Activated naive CD4-positive, alpha-beta T cell treated with anti-CD3 and anti-CD28 coated beads, Interleukin-2, amount 50 U/mL, for 72 hours (primary cell): ENCODE results near the gene FKBP5. TPM values are rescaled to one million over a fixed set of nuclear protein-coding genes. Genes with fewer than 3 reads are reported as not detected.
A peak's percentile ranks its signal among the peaks of the same experiment; 100 is the strongest.
"Not testable (repeated sequence)": the region's sequence is repeated elsewhere in the genome, so short reads cannot be mapped to it uniquely, and the experiment has no call there.

Experiments
- ATAC-seq, 2 donors: fragments of 150-1000 bp; cut with Tn5 transposase; 2 replicates each; pipeline ENCODE4 v1.10.0; 2021; ENCODE audit warnings: mild to moderate bottlenecking in 2 of 2, moderate library complexity in 2 of 2
- DNase-seq, 2 donors: peaks; one replicate each; pipeline ENCODE4 v3.0.0; 2021 to 2022; ENCODE audit warnings: low spot score in 2 of 2
- H3K27ac Mint-ChIP-seq, 2 donors: one replicate each; pipeline ENCODE4 v1.8.0; 2022; ENCODE audit warnings: mild to moderate bottlenecking in 2 of 2, mixed read lengths in 2 of 2
- H3K36me3 Mint-ChIP-seq, 2 donors: one replicate each; pipeline ENCODE4 v1.8.0; 2022; ENCODE audit warnings: mixed read lengths in 2 of 2
- H3K9me3 Mint-ChIP-seq, 2 donors: one replicate each; pipeline ENCODE4 v1.8.0; 2022; ENCODE audit warnings: mixed read lengths in 2 of 2
- total RNA-seq, 2 donors: library from RNA; stranded (reverse); gene quantifications; one replicate each; pipeline ENCODE4 v1.2.3, GENCODE V29; 2022

Gene FKBP5
- total RNA-seq, 2 donors from 2014 or later = 70.1 to 229 TPM

- H3K27ac Mint-ChIP-seq = no peak overlapping the region
- no peaks in the 10 kb centered on the region for H3K9me3 Mint-ChIP-seq
- DNase-seq (no peak), ATAC-seq (no peak)
- H3K36me3 Mint-ChIP-seq = peaks cover 10 to 40% of the 10 kb centered on the region in 2 donors
These were observed 68.0 kb downstream of the FKBP5 start for GRCh38 chr6:35620706-35621105.

DNA sequence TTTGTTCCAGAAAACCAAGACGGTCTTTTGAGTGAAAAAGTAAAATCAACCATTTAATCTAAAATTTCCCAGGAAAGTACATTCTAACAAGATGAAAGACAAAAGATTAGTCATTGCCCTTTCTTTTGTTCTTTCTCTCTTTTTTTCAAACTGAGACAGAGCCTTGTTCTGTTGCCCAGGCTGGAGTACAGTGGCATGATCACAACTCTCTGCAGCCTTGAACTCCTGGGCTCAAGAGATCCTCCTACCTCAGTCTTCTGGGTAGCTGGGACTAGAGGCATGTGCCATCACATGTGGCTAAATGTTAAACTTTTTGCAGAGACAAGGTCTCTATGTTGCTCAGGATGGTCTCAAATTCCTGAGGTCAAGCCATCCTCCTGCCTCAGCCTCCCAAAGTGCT lies 75.0 kb downstream of the FKBP5 start:
- peaks cover 40 to 72% of the 10 kb centered on the region in 2 donors for H3K36me3 Mint-ChIP-seq
- H3K9me3 Mint-ChIP-seq = peaks cover 0 to 19% of the 10 kb centered on the region in 2 donors
- DNase-seq = no peak
- peak; percentile 21 to 61 for ATAC-seq
- peak overlapping the region; percentile 81 for H3K27ac Mint-ChIP-seq

DNA sequence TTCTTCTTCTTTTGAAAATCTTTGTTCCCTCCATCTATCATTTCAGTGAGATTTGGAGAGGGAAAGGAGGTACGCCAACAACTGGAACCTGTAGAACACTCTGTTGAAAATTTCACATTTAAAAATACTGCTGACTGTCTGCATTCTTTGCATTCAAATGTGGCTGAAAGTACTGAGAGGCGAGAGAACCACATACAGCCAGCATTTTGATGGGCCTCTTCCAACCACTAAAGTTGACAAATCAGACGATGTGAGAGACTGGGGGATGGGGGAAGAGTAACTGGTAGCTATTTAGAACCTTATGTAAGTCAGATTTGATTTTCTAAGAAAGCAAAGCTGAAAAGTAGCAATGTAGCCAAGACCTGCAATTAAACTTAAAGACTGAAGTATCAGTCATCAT lies 77.5 kb downstream of the FKBP5 start:
- peak; percentile 52 to 67 for ATAC-seq
- H3K36me3 Mint-ChIP-seq = peaks cover 47 to 80% of the 10 kb centered on the region in 2 donors
- DNase-seq = peak in 1 of 2 donors; percentile 27
- H3K9me3 Mint-ChIP-seq = peaks cover 0 to 19% of the 10 kb centered on the region in 2 donors
- peak overlapping the region; percentile 13 to 89 for H3K27ac Mint-ChIP-seq

DNA sequence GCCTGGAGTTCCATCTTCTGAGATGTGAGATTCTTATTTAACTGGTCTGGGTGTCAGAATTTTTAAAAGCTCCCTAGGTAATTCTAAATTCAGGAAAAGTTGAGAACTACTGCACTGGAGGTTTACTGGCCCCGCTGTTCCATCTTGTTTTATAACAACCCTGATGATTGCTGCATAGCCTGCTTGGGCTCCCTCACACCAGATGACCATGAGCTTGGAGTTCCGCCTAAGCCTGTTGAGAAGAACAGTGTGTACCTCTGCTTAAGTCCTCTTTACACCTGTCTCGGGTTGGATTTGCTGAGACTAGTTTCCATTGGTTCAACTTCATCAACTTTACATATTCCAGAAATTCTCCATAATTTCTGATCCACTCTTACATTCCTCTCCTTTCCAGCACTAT lies 77.9 kb downstream of the FKBP5 start:
- ATAC-seq (no peak), DNase-seq (no peak)
- H3K9me3 Mint-ChIP-seq = peaks cover 0 to 19% of the 10 kb centered on the region in 2 donors
- H3K36me3 Mint-ChIP-seq = peaks cover 50 to 83% of the 10 kb centered on the region in 2 donors
- H3K27ac Mint-ChIP-seq = peak overlapping the region; percentile 13 to 89

- peaks cover 46 to 81% of the 10 kb centered on the region in 2 donors for H3K36me3 Mint-ChIP-seq
- H3K9me3 Mint-ChIP-seq = peaks cover 0 to 19% of the 10 kb centered on the region in 2 donors
- no peak for DNase-seq
- H3K27ac Mint-ChIP-seq = peak overlapping the region in 1 of 2 donors; percentile 0
- ATAC-seq = no peak
These were observed 79.1 kb downstream of the FKBP5 start for GRCh38 chr6:35609588-35609987.

DNA sequence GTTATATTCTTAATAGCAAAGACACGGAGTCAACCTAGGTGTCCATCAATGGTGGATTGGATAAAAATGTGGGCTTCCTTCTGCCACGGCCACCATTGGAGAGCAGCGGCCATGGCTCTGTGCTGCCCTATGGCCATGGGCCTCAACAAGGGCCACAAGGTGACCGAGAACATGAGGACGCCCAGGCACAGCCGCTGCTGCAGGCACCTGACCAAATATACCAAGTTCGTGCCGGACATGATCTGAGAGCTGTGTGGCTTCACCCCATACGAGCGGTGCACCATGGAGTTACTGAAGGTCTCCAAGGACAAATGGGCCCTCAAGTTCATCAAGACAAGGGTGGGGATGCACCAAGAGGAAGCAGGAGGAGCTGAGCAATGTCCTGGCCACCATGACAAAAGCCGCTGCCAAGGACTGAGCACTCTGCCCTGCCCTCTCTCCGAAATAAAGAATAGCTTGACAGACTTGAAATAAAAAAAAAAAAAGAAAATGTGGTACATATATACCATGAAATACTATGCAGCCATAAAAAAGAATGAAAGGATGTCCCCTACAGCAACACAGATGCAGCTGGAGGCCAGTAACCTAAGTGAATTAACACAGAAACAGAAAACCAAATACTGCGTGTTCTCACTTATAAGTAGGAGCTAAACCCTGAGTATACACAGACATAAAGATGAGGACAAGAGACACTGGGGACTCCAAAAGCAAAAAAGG lies 81.0 kb downstream of the FKBP5 start:
- DNase-seq (no peak), ATAC-seq (no peak)
- Mint-ChIP-seq H3K36me3 (peaks cover 36 to 73% of the 10 kb centered on the region in 2 donors), H3K9me3 (peaks cover 0 to 8% of the 10 kb centered on the region in 2 donors), H3K27ac (no peak overlapping the region)

- Mint-ChIP-seq H3K27ac (no peak overlapping the region), H3K9me3 (no peaks in the 10 kb centered on the region), H3K36me3 (peaks cover 19 to 60% of the 10 kb centered on the region in 2 donors)
- DNase-seq (no peak), ATAC-seq (no peak)
These were observed 83.1 kb downstream of the FKBP5 start for GRCh38 chr6:35605600-35605999.

DNA sequence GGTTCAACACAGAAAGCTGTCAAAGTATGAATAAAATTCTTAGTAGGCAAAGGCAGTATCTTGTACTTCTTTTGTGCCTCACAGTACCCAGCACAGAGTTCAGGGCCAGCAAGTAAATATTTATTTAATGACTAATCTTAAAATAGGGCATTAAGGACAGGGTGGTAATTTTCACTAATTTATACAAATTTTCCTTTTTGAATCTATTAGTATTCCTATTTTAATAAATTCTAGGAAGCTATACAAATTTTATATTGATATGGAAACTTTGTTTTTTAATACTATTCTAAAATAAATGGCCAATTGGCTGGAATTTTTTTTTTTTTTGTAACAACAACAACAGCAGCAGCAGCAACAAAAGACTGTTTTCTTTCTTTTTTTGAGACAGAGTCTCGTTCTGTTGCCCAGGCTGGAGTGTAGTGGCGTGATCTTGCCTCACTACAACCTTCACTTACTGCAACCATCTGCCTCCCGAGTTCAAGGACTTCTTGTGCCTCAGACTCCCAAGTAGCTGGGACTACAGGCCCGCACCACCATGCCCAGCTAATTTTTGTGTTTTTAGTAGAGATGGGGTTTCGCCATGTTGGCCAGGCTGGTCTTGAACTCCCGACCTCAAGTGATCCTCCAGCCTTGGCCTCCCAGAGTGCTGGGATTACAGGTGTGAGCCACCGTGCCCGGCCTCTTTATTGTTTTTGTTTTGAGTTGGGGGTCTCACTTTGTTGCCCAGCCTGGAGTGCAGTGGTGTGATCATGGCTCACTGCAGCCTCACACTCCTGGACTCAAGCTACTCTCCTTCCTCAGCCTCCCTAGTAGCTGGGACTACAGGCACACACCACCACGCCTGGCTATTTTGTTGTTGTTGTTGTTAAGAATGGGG lies 85.2 kb downstream of the FKBP5 start:
- Mint-ChIP-seq H3K27ac (peak overlapping the region in 1 of 2 donors; percentile 79), H3K36me3 (peaks cover 13 to 62% of the 10 kb centered on the region in 2 donors), H3K9me3 (no peaks in the 10 kb centered on the region)
- DNase-seq (no peak), ATAC-seq (no peak)

DNA sequence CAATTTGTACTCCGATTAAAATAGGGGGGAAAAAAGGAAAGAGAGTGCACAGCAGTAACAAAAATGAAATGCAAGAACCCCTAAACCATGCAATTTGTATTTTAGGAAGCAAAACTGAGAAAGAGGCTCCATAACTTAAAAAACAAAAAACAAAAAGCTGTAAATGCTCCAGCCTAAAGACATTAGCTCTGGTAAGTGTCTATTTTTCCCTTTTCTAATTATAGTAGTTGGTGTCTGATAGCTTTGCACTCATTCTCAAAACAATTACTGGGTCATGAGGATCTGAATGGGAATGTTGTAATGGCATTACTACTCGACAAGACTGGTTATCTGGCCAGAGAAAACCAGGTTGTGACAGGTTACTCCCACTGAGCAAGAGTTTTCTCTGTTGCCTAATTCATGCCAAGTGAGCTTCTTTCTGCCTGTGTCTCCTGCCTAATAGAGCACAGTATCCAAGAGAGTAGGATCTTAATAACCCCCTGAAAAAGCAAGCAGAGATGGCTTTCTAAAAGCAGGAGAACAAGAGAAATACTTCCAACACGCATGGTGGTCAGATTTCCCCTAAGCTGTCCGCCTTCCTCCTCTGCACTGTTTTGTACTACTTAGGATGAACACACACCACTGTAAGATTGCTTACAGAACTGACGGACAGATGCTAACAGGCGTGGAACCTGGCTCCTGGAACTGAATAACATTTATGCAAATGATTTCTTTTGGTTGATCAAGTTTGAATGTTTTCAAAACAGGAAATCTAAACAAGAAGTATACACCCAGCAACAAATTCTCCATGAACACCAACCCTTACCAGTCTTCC lies 86.4 kb downstream of the FKBP5 start:
- peaks cover 9 to 50% of the 10 kb centered on the region in 2 donors for H3K36me3 Mint-ChIP-seq
- no peaks in the 10 kb centered on the region for H3K9me3 Mint-ChIP-seq
- no peak for DNase-seq
- peak in 1 of 2 donors; percentile 23 for ATAC-seq
- peak overlapping the region; percentile 61 to 85 for H3K27ac Mint-ChIP-seq

GRCh38 chr6:35601331-35602132 lies 87.2 kb downstream of the FKBP5 start:
- DNase-seq (peak in 1 of 2 donors; percentile 48), ATAC-seq (peak; percentile 73 to 83)
- no peaks in the 10 kb centered on the region for H3K9me3 Mint-ChIP-seq
- peak overlapping the region; percentile 61 to 85 for H3K27ac Mint-ChIP-seq
- peaks cover 7 to 54% of the 10 kb centered on the region in 2 donors for H3K36me3 Mint-ChIP-seq

DNA sequence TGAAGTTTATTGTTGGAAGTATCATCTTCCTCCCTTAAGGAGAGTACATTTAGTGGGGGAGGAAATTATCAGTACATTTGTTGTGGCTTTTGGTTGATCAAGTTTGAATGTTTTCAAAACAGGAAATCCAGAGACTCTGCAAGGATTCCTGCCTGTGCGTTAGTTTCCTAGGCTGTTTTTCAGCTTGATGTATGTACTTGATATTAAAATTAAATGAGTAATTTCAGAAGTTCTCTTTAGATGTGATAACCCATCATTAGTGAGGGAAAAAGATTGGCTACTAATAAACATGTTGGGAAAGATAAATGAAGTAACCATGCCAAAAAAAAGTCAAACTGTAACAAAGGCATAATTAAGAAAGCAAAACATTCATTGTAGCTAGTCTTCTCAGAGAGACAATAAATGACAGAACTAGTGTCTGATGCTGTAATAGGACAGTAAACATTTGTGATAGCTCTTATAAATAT lies 88.0 kb downstream of the FKBP5 start:
- no peak for ATAC-seq
- H3K9me3 Mint-ChIP-seq = no peaks in the 10 kb centered on the region

DNA sequence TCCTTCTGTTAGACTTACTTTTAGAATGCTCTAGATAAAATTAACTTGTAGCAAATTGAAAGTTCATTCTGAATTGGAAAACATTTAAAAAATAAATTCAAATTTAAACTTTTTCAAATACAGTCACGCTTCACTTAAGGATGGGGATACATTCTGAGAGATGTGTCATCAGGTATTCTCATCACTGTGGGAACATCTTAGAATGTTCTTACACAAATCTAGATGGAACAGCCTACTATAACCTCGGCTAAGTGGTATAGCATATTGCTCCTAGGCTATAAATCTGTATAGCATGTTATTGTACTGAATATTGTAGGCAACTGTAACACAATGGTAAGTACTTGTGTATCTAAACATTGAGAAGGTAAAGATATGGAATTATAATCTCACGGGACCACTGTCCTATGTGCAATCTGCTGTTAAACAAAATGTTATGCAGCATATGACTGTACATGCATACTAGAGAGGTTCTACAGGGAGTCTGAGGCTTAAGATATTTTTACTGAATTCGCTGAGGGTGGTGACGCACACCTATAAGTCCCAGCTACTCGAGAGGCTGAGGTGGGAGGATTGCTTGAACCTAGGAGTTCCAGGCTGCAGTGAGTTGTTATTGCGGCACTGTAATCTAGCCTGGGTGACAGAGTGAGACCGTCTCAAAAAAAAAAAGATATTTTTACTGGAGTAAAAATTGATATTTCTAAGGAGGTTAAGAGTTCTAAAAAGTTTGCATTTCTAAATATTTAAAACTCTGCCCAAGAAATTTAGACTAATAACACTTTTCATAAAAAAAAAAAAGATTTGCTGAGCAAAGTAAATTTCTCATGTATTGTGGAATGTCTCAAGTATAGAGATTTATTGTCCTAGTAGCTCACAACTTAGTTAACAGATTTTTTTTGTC lies 88.7 kb downstream of the FKBP5 start:
- H3K27ac Mint-ChIP-seq = peak overlapping the region; percentile 32 to 95
- DNase-seq = no peak
- peak; percentile 46 to 72 for ATAC-seq

More for the DNA sequence above, 88.0 kb downstream of the FKBP5 start:
- peak overlapping the region; percentile 32 to 95 for H3K27ac Mint-ChIP-seq
- H3K36me3 Mint-ChIP-seq = peaks cover 2 to 58% of the 10 kb centered on the region in 2 donors
- DNase-seq = no peak

GRCh38 chr6:35598621-35599020 lies 90.1 kb downstream of the FKBP5 start:
- ATAC-seq, DNase-seq, H3K9me3 Mint-ChIP-seq, H3K27ac Mint-ChIP-seq: not testable (repeated sequence)
- peaks cover 5 to 62% of the 10 kb centered on the region in 2 donors for H3K36me3 Mint-ChIP-seq

More for the DNA sequence above, 88.7 kb downstream of the FKBP5 start:
- Mint-ChIP-seq H3K9me3 (no peaks in the 10 kb centered on the region), H3K36me3 (peaks cover 0 to 60% of the 10 kb centered on the region in 2 donors)

DNA sequence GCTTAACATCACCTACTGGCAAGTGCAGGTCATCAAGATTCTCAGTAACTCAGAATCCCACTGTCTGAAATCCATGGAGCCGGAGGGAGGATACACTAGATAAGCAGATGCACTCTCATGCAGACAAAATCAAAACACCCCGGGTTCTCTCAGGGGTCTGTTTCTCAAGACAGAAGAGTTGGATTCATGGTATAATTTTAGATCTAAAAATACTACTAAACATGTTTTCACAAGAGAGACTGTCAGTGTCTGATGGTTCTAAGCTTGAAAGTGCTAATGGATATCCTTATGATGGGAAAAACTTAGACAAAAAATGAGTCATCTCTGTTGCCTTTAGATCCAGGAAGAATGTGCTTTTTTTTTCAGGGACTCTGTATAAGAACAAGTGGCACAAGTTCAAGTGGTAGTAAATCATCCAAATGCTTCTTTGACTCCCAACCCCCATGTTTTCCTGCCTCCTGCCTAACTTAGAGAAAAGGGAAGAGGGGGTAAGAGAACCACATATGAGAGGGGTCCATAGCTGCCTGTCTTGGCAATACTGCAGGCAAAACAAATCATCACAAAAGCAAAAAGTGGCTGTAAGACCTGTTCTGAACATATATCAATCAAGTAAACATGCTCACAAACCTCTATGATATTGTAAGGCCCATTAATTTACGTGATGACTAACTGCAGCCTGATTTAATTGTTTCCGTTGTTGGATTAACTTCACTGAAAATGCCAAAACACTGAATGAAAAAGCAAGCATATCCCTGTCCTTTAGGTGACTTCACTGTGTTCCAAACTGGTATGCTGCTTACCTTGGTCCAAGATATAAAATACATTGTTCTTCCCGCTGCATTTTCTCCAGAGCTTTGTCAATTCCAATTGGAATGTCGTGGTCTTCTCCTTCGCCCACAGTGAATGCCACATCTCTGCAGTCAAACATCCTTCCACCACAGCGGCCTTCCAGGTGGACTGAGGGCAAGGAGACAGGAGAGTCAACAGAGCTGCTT lies 92.0 kb downstream of the FKBP5 start:
- H3K27ac Mint-ChIP-seq = peak overlapping the region; percentile 64 to 90
- peaks cover 13 to 71% of the 10 kb centered on the region in 2 donors for H3K36me3 Mint-ChIP-seq
- H3K9me3 Mint-ChIP-seq = no peaks in the 10 kb centered on the region
- ATAC-seq (no peak), DNase-seq (no peak)
